GM10248 (cell line): ENCODE measurements around the gene LRBA.

Source experiments
- CTCF ChIA-PET: fragments of 300-600 bp; sonication (Branson Sonifier 250); formaldehyde crosslinking; extraction: SDS; loops from one replicate; lab custom pipeline; 2021; ENCODE audit warnings: antibody characterized with exemption; lab: Yijun Ruan, JAX
- POLR2A ChIA-PET: fragments of 350-650 bp; sonication (Branson Sonifier 250); formaldehyde crosslinking; extraction: SDS; loops from one replicate; lab custom pipeline; 2020; ENCODE audit warnings: antibody characterized with exemption; lab: Yijun Ruan, JAX
- DNase-seq: peaks from one replicate; pipeline ENCODE4 v3.0.0; 2012; ENCODE audit errors: extremely low spot score
- TF ChIP-seq, protein P1 (sequence below): IDR thresholded peaks from 2 replicates; pipeline ENCODE4 v1.5.1; 2012; ENCODE audit warnings: mild to moderate bottlenecking, low read depth; ENCODE audit errors: extremely low read depth, missing control alignments, control extremely low read depth

Gene LRBA

DNA sequence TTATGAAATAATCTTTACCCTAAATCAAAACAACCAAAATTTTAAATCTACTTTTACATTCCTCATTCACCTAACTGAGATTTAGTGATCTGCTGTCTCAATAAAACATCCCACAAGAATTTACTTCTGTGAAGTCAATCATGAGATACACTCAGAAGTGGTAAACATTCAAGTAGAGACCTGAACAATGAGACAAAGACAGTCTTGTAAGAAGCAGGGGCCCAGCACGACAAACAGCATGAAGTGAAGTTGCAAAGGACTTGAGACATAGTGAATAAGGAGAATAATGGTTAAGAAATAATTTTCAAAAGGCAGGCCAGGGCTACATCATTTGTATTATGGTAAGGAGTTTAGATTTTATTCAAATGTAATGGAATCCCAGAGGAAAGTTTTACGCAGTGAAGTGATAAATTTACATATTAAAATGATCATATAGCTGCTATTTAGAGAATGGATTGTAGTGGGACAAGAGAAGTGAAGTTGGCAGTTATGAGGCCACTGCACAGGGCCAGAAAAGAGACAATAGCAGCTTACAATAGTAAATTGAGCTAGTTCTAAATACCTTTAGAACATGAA, 331.2 kb downstream of the LRBA start:
- CTCF ChIA-PET: interaction anchor here (1.0 kb wide), 1 partner anchor 8 kb away, joined by 4 read pairs; no protein-coding TSS in a partner anchor

DNA sequence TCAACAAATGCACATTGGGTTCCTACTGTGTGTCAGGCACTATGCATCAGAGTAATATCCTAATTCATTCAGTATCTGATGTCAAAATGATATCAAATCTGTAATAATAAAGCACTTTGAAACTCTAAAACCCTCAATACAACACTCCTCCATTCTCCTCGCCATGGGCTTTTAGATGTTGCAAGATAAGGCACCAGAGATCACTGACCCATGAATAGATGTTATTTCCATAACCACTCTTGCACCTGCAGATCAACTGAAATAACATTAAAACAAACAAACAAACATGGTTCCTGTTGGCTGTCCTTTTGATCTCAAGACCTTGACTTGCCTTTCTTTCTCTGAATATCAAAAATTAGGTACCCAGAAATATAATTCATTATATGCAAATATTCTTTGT, 333.0 kb downstream of the LRBA start:
- TF ChIP-seq, protein P1, sequence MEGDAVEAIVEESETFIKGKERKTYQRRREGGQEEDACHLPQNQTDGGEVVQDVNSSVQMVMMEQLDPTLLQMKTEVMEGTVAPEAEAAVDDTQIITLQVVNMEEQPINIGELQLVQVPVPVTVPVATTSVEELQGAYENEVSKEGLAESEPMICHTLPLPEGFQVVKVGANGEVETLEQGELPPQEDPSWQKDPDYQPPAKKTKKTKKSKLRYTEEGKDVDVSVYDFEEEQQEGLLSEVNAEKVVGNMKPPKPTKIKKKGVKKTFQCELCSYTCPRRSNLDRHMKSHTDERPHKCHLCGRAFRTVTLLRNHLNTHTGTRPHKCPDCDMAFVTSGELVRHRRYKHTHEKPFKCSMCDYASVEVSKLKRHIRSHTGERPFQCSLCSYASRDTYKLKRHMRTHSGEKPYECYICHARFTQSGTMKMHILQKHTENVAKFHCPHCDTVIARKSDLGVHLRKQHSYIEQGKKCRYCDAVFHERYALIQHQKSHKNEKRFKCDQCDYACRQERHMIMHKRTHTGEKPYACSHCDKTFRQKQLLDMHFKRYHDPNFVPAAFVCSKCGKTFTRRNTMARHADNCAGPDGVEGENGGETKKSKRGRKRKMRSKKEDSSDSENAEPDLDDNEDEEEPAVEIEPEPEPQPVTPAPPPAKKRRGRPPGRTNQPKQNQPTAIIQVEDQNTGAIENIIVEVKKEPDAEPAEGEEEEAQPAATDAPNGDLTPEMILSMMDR: no peak
- CTCF ChIA-PET: interaction anchor here (1.1 to 1.5 kb wide), 4 partner anchors 8 to 29 kb away, joined by 3 to 5 read pairs (median 3); no protein-coding TSS in a partner anchor
- no peak for DNase-seq
- POLR2A ChIA-PET: no interaction called here

More for the DNA sequence above, 331.2 kb downstream of the LRBA start:
- POLR2A ChIA-PET: no interaction called here
- TF ChIP-seq, protein P1: no peak
- DNase-seq: no peak

DNA sequence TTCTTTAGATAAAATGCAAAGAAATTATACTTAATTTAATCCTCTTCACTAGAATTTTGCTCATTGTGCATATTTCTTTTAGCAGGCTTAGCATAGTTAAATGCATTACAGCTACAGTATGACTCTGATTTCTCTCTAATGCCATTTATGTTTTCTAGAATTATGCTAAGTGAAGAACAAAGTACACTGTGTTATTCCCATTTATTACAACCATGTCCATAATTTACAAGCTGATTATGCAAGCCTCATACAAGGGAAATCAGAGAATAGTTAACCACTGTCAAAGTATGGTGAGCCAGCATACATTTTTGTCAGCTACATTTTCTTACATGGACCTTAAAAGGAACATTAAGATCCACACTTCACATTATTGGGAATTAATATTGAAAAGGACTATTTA, 334.0 kb downstream of the LRBA start:
- ChIA-PET POLR2A (no interaction called here), CTCF (interaction anchor here (1.1 to 1.5 kb wide), 3 partner anchors 9 to 28 kb away, joined by 3 to 5 read pairs (median 3); no protein-coding TSS in a partner anchor)
- DNase-seq: no peak
- TF ChIP-seq, protein P1: no peak

DNA sequence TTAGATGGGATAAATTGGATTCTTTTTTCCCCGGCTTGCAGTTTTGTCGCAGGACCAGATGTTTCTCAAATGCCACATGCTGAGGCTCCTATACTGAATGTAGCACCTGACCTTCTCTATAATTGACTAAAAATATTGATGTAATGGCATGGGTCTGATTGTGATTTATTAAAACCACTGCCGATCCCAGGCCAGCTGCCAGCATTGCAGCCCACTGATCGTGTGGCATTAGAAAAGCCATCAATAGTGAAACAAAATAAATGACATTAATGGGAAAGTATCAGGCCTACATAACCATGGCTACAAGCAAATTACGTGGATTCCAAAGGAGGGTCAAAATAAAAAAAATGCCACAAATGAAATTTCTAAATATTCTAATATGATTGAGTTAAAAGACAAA, 334.4 kb downstream of the LRBA start:
- no peak for DNase-seq
- ChIA-PET POLR2A (no interaction called here), CTCF (interaction anchor here (1.5 kb wide), 1 partner anchor 10 kb away, joined by 5 read pairs; no protein-coding TSS in a partner anchor)
- TF ChIP-seq, protein P1: no peak

DNA sequence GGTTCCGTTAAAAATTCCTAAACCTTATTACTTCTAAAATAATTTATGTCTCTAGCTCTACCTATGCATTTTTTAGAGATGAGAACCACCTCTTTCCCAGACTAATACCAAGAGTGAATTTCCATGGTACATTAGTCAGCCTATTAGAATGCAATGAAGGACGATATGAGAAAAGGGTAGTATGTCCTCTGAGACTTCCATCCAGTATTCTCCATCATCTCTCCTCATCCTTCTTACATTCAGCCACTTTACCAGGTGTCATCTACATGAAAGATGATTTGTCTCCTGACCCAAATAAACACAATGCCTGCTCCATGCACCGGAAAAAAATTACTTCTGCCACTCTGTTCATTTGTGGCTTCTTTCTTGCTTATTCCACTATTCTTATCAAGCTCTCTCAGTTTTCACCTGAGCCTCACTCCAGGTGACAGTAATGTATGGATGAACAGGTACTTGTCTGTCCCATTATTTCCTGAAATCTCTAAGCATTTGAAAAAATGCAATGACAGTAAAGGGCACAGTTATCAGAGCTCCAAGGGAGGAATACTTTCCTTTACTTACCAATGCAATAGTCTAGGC, 335.2 kb downstream of the LRBA start:
- DNase-seq: no peak
- ChIA-PET POLR2A (no interaction called here), CTCF (no interaction called here)
- TF ChIP-seq, protein P1: no peak

DNA sequence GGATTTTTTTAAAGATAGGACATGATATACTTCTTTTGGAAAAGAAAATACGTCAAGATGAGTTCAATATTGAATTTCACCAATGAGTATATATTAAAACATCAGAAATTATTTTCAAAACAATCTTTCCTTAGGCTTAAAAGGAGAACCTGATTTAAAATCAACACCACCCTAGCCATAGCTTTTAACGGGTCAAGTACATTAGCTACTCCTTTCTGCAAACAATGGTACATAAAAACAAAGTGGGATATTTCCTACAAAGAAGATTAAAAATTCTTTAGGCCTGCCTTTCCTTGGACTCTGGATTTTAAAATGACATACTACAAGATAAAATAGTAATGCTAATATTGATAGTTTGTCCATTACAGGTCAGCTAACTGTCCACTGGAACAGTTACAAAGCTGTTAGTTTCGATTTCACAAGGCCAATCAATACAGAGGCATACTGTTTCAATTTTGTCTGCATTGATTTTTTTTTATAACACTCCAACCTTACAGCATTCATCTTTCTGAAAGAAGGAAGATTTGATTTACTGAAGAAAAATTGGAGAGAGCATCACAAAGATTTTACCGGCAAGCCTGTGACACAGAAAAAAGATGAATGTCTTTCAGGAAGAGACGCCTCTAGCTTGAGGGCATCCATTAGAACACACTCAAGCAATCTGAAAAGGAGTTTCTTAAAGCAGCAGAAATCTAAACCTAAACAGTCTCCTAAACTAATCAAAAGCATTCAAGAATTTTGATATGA, 335.9 kb downstream of the LRBA start:
- ChIA-PET POLR2A (interaction anchor here (0.6 kb wide), 1 partner anchor 291 kb away, joined by 3 read pairs; no protein-coding TSS in a partner anchor), CTCF (interaction anchor here (0.6 to 1.2 kb wide), 2 partner anchors 11 to 12 kb away, joined by 3 read pairs; no protein-coding TSS in a partner anchor)
- TF ChIP-seq, protein P1: no peak
- no peak for DNase-seq
